Suprapubic skin (tissue), 4 donors: ENCODE measurements around the gene CYP19A1.

Experiments
- CTCF ChIP-seq, 2 donors: fragments of 200-600 bp in 1 of 2; fragments of 450-650 bp in 1 of 2; sonication (generic) in 1 of 2; IDR thresholded peaks; one replicate each; pipeline ENCODE4 v1.5.1; 2016 to 2019; ENCODE audit warnings: antibody characterized with exemption in 2 of 2, mild to moderate bottlenecking in 1 of 2, moderate library complexity in 1 of 2
- EP300 ChIP-seq: sonication (generic); formaldehyde crosslinking; IDR thresholded peaks from one replicate; pipeline ENCODE4 v1.6.1; 2017; ENCODE audit warnings: antibody characterized with exemption
- POLR2A ChIP-seq, 2 donors: fragments of 450-650 bp; IDR thresholded peaks; one replicate each; pipeline ENCODE4 v1.6.1; 2017; ENCODE audit warnings: antibody characterized with exemption in 2 of 2, mild to moderate bottlenecking in 2 of 2, moderate library complexity in 2 of 2
- POLR2AphosphoS5 ChIP-seq, 3 donors: sonication (generic); formaldehyde crosslinking; IDR thresholded peaks; one replicate each; pipeline ENCODE4 v1.6.1; 2017; ENCODE audit warnings: antibody characterized with exemption in 3 of 3

GRCh38 chr15:51226576-51227210 lies 111.7 kb downstream of the CYP19A1 start:
- no peak for TF ChIP-seq CTCF (IDR thresholded peaks at IDR 0.05)
- TF ChIP-seq EP300: no peak
- no peak for TF ChIP-seq POLR2AphosphoS5 (IDR thresholded peaks at IDR 0.05)
- no peak for TF ChIP-seq POLR2A (IDR thresholded peaks at IDR 0.05)
